H1 (cell line): ENCODE results near the gene PLVAP. TPM values are rescaled to one million over a fixed set of nuclear protein-coding genes. Genes with fewer than 3 reads are reported as not detected.
A peak's percentile ranks its signal among the peaks of the same experiment; 100 is the strongest.

ENCODE experiments used
- CTCF ChIA-PET: fragments of 300-600 bp; sonication (Branson Sonifier 250); formaldehyde crosslinking; loops from one replicate; lab custom pipeline; 2021; ENCODE audit not compliant: partially characterized antibody; lab: Charles Lee
- POLR2A ChIA-PET: fragments of 300-600 bp; sonication (Branson Sonifier 250); formaldehyde crosslinking; loops from one replicate; lab custom pipeline; 2021; ENCODE audit warnings: inconsistent platforms; ENCODE audit not compliant: partially characterized antibody; lab: Charles Lee
- DNase-seq, 2 experiments: peaks; one replicate each; pipeline versions ENCODE4 v3.0.0 to v3.0.0-alpha.2; 2010 to 2022; ENCODE audit warnings: low spot score in 2 of 2, low read depth in 1 of 2, mixed read lengths in 1 of 2
- FAIRE-seq: peaks from 2 replicates; lab custom pipeline; 2011; peaks lifted over from hg19 to GRCh38; lab: Jason Lieb, UNC
- H2AFZ ChIP-seq: 2 replicates; pipeline ENCODE4 v1.8.1; 2012; ENCODE audit warnings: low read length, inconsistent platforms
- H2AK5ac ChIP-seq: 2 replicates; pipeline ENCODE4 v1.6.1; 2013; ENCODE audit warnings: low read depth, low read length
- H2BK120ac ChIP-seq: replicated peaks from 2 replicates; pipeline ENCODE3; 2013; ENCODE audit warnings: low read depth, low read length, inconsistent platforms
- H2BK12ac ChIP-seq: 2 replicates; pipeline ENCODE4 v1.6.1; 2013; ENCODE audit warnings: low read depth, low read length
- H2BK15ac ChIP-seq: 2 replicates; pipeline ENCODE4 v1.6.1; 2013; ENCODE audit warnings: low read length
- H2BK20ac ChIP-seq: 2 replicates; pipeline ENCODE4 v1.6.1; 2013; ENCODE audit warnings: low read length
- H2BK5ac ChIP-seq: 2 replicates; pipeline ENCODE4 v1.6.1; 2013; ENCODE audit warnings: low read depth, low read length
- H3K14ac ChIP-seq: 2 replicates; pipeline ENCODE4 v1.6.1; 2013; ENCODE audit warnings: inconsistent platforms; ENCODE audit not compliant: insufficient read length
- H3K18ac ChIP-seq: 2 replicates; pipeline ENCODE4 v1.6.1; 2013; ENCODE audit warnings: low read length; ENCODE audit errors: extremely low read depth
- H3K23ac ChIP-seq: 2 replicates; pipeline ENCODE4 v1.6.1; 2013; ENCODE audit warnings: inconsistent platforms; ENCODE audit not compliant: insufficient read length
- H3K23me2 ChIP-seq: 2 replicates; pipeline ENCODE4 v1.6.1; 2013; ENCODE audit warnings: low read depth, low read length
- H3K27ac ChIP-seq: 2 replicates; pipeline ENCODE4 v1.6.1; 2011; ENCODE audit warnings: low read depth, low read length, inconsistent platforms
- H3K27me3 ChIP-seq, 4 experiments: replicated peaks in 1 of 4; 1 replicate in 1 of 4; 2 replicates in 3 of 4; pipeline versions ENCODE4 v1.6.1 to v1.8.1; 2011 to 2013; ENCODE audit warnings: low read length in 3 of 4, mild to moderate bottlenecking in 3 of 4, inconsistent platforms in 2 of 4, mixed read lengths in 2 of 4, moderate library complexity in 1 of 4; ENCODE audit not compliant: control insufficient read depth in 3 of 4, insufficient read depth in 3 of 4; ENCODE audit errors: extremely low read depth in 1 of 4
- H3K36me3 ChIP-seq, 4 experiments: 2 replicates each; pipeline versions ENCODE4 v1.6.1 to v1.8.1; 2011 to 2013; ENCODE audit warnings: mild to moderate bottlenecking in 4 of 4, low read length in 3 of 4, moderate library complexity in 2 of 4, control low read depth in 1 of 4, inconsistent platforms in 1 of 4; ENCODE audit not compliant: insufficient read depth in 4 of 4, control insufficient read depth in 2 of 4
- H3K4ac ChIP-seq: replicated peaks from 2 replicates; pipeline ENCODE3; 2013; ENCODE audit warnings: low read length, low read depth, mixed read lengths, inconsistent platforms; ENCODE audit not compliant: insufficient read length
- H3K4me1 ChIP-seq, 4 experiments: replicated peaks in 1 of 4; 1 replicate in 1 of 4; 2 replicates in 3 of 4; pipeline versions ENCODE4 v1.6.1 to v1.8.1; 2011 to 2013; ENCODE audit warnings: low read length in 3 of 4, inconsistent platforms in 2 of 4, mixed read lengths in 1 of 4; ENCODE audit not compliant: insufficient read depth in 4 of 4, control insufficient read depth in 3 of 4
- H3K4me2 ChIP-seq, 2 experiments: 2 replicates each; pipeline versions ENCODE4 v1.6.1 to v1.8.1; 2011 to 2013; ENCODE audit warnings: low read depth in 2 of 2, low read length in 2 of 2, control low read depth in 1 of 2, inconsistent platforms in 1 of 2, mild to moderate bottlenecking in 1 of 2; ENCODE audit not compliant: insufficient read depth in 1 of 2
- H3K4me3 ChIP-seq, 4 experiments: fragments of 200-600, 300-600 bp in 1 of 4; sonication (generic), shearing (Covaris generic), sonication (Bioruptor Twin) in 1 of 4; 2 replicates each; pipeline versions ENCODE4 v1.5.1 to v1.8.1; 2011 to 2016; ENCODE audit warnings: low read length in 4 of 4, low read depth in 3 of 4, control low read depth in 2 of 4, inconsistent platforms in 2 of 4, mild to moderate bottlenecking in 2 of 4, mixed read lengths in 1 of 4, moderate library complexity in 1 of 4; ENCODE audit not compliant: insufficient read depth in 2 of 4; ENCODE audit errors: extremely low read depth in 1 of 4
- H3K56ac ChIP-seq: replicated peaks from 2 replicates; pipeline ENCODE3; 2013; ENCODE audit warnings: low read depth, mild to moderate bottlenecking, mixed read lengths, low read length, inconsistent platforms; ENCODE audit not compliant: insufficient read length
- H3K79me1 ChIP-seq: 2 replicates; pipeline ENCODE4 v1.6.1; 2013; ENCODE audit warnings: low read depth, low read length, control low read depth
- H3K79me2 ChIP-seq, 2 experiments: 2 replicates each; pipeline versions ENCODE4 v1.6.1 to v1.8.1; 2012 to 2013; ENCODE audit warnings: low read length in 2 of 2, mild to moderate bottlenecking in 2 of 2, inconsistent platforms in 1 of 2; ENCODE audit not compliant: insufficient read depth in 2 of 2, control insufficient read depth in 1 of 2
- H3K9ac ChIP-seq, 4 experiments: replicated peaks in 1 of 4; 1 replicate in 1 of 4; 2 replicates in 3 of 4; pipeline versions ENCODE4 v1.6.1 to v1.8.1; 2011 to 2013; ENCODE audit warnings: low read depth in 3 of 4, low read length in 3 of 4, control low read depth in 2 of 4, mild to moderate bottlenecking in 2 of 4, moderate library complexity in 2 of 4, inconsistent platforms in 1 of 4; ENCODE audit errors: extremely low read depth in 1 of 4
- H3K9me3 ChIP-seq, 2 experiments: 2 replicates each; pipeline versions ENCODE4 v1.6.1 to v1.8.1; 2012 to 2013; ENCODE audit warnings: mild to moderate bottlenecking in 2 of 2, moderate library complexity in 2 of 2, control low read depth in 1 of 2, inconsistent platforms in 1 of 2, low read depth in 1 of 2, low read length in 1 of 2, mixed read lengths in 1 of 2; ENCODE audit not compliant: insufficient read depth in 2 of 2
- H4K20me1 ChIP-seq, 2 experiments: replicated peaks in 1 of 2; 2 replicates each; pipeline versions ENCODE3 to v1.8.1; 2011 to 2013; ENCODE audit warnings: inconsistent platforms in 2 of 2, low read length in 2 of 2, mild to moderate bottlenecking in 1 of 2; ENCODE audit not compliant: insufficient read depth in 2 of 2, control insufficient read depth in 1 of 2
- H4K5ac ChIP-seq: 2 replicates; pipeline ENCODE4 v1.6.1; 2013; ENCODE audit warnings: low read length, low read depth, mixed read lengths, inconsistent platforms; ENCODE audit not compliant: insufficient read length
- H4K8ac ChIP-seq: 2 replicates; pipeline ENCODE4 v1.8.0; 2013; ENCODE audit warnings: mild to moderate bottlenecking, moderate library complexity, low read length, inconsistent platforms; ENCODE audit not compliant: insufficient read depth; ENCODE audit errors: extremely low read depth
- H4K91ac ChIP-seq: replicated peaks from 2 replicates; pipeline ENCODE3; 2013; ENCODE audit warnings: low read length, mixed read lengths, inconsistent platforms; ENCODE audit not compliant: insufficient read length
- CHD1 ChIP-seq: IDR thresholded peaks from 2 replicates; pipeline ENCODE4 v1.6.1; 2012; ENCODE audit warnings: low read depth, low read length, improper control_type of control experiment
- CTCF ChIP-seq, 3 experiments: IDR thresholded peaks; 1 replicate in 2 of 3; 2 replicates in 1 of 3; pipeline versions ENCODE4 v1.5.1 to v1.6.1; 2011; ENCODE audit warnings: low read length in 3 of 3, mild to moderate bottlenecking in 3 of 3, inconsistent platforms in 2 of 3, low read depth in 1 of 3, moderate library complexity in 1 of 3; ENCODE audit not compliant: insufficient read depth in 1 of 3; ENCODE audit errors: control extremely low read depth in 1 of 3
- GTF2F1 ChIP-seq: IDR thresholded peaks from 2 replicates; pipeline ENCODE4 v1.6.1; 2012; ENCODE audit warnings: low read depth, low read length, improper control_type of control experiment, borderline replicate concordance
- HDAC2 ChIP-seq, 2 experiments: fragments of 300-600 bp in 1 of 2; sonication (generic) in 1 of 2; IDR thresholded peaks; 2 replicates each; pipeline ENCODE4 v1.6.1; 2011 to 2012; ENCODE audit warnings: low read depth in 2 of 2, low read length in 2 of 2, mild to moderate bottlenecking in 2 of 2, moderate library complexity in 2 of 2, borderline replicate concordance in 1 of 2, inconsistent platforms in 1 of 2
- SAP30 ChIP-seq: fragments of 300-600 bp; sonication (generic); IDR thresholded peaks from 2 replicates; pipeline ENCODE4 v1.7.1; 2012; ENCODE audit warnings: low read length, moderate library complexity, mild to moderate bottlenecking, inconsistent platforms; ENCODE audit not compliant: insufficient read depth, insufficient replicate concordance
- SP4 ChIP-seq: IDR thresholded peaks from 2 replicates; pipeline ENCODE4 v1.6.1; 2012; ENCODE audit warnings: low read length, inconsistent platforms
- WGBS, 2 experiments: shearing (Covaris generic) in 1 of 2; methylation state at CpG; one replicate each; pipeline versions ENCODE4 v1.1.6 to v1.1.7; 2013 to 2015; ENCODE audit warnings: low lambda C conversion rate in 2 of 2, mixed read lengths in 2 of 2, inconsistent platforms in 1 of 2, low coverage in 1 of 2, missing lambda C conversion rate in 1 of 2; ENCODE audit not compliant: insufficient replicate concordance in 2 of 2, insufficient coverage in 1 of 2, insufficient read length in 1 of 2; ENCODE audit errors: extremely low coverage in 1 of 2, missing lambda C conversion rate in 1 of 2; 5-methylcytosine and 5-hydroxymethylcytosine counted together
- polyA plus RNA-seq, 7 experiments: library from polyadenylated mRNA; depleted of rRNA in 3 of 7; stranded (reverse) in 5 of 7; unstranded in 2 of 7; fragments of >200 nt in 5 of 7; fragments of 200-250 nt in 2 of 7; gene quantifications; 1 replicate in 5 of 7; 2 replicates in 1 of 7; 4 replicates in 1 of 7; pipeline versions ENCODE4 v1.2.1 to v1.2.3, GENCODE V29; 2011 to 2013; ENCODE audit warnings: missing spikeins in 2 of 7, mixed read lengths in 2 of 7
- total RNA-seq: library from RNA; stranded (reverse); fragmentation: NEBNext Ultra II Directional; extraction: Animal tissue kit (Norgen Biotek cat#: 25700); gene quantifications from 2 replicates; pipeline ENCODE4 v1.2.1, GENCODE V29; 2021

Gene PLVAP
- total and polyA plus RNA-seq, 2 of the 8 experiments (the other 6 are each of a cell fraction or from before 2014, with no cell fraction given), result 0.32 TPM; not detected in 1

- CTCF ChIA-PET, result interaction anchor here (0.9 to 3.3 kb wide), 16 partner anchors 11 to 120 kb away, joined by 3 to 13 read pairs (median 5); partner anchors contain the start of genes CCDC194, DDA1, MRPL34 and TMEM221
- H2BK5ac ChIP-seq, result peak overlapping the region; percentile 55; the same call in 1 of the 2 replicates
- H3K9ac ChIP-seq, result peak overlapping the region in 3 of 4 experiments; percentile 25 to 58 (median 45); a peak in 5 of 7 replicates
- TF ChIP-seq SAP30 (peak; percentile 25), HDAC2 (IDR thresholded peaks at IDR 0.05; ENCODE audit: borderline replicate concordance in 1 of 2, low read depth in 2 of 2, low read length in 2 of 2) (no peak), CTCF (IDR thresholded peaks at IDR 0.05; ENCODE audit: control extremely low read depth in 1 of 3, insufficient read depth in 1 of 3, low read depth in 1 of 3, low read length in 3 of 3) (peak; percentile 75 to 87 (median 85)), CHD1 (no peak), GTF2F1 (no peak), SP4 (no peak)
Observed at GRCh38 chr19:17327654-17328516, 49.3 kb downstream of the PLVAP start.

More at GRCh38 chr19:17327654-17328516, 49.3 kb downstream of the PLVAP start:
- H3K4me2 ChIP-seq, result peak overlapping the region; percentile 72 to 83
- peak overlapping the region; percentile 66 for H3K27ac ChIP-seq
- no peak overlapping the region for H3K14ac ChIP-seq
- peaks cover 0 to 22% (median 15%) of the 10 kb centered on the region in 4 experiments; a peak in 6 of 7 replicates for H3K4me1 ChIP-seq
- no peak overlapping the region for H2AK5ac ChIP-seq
- H2BK120ac ChIP-seq, result no peak overlapping the region
- H4K20me1 ChIP-seq, result peaks cover 0 to 10% of the 10 kb centered on the region in 2 experiments
- POLR2A ChIA-PET, result interaction anchor here (0.9 to 17.1 kb wide), 13 partner anchors 10 to 114 kb away, joined by 3 to 329 read pairs (median 4); partner anchors contain the start of genes ABHD8, ANO8, BABAM1 and DDA1
- H3K9me3 ChIP-seq, result no peaks in the 10 kb centered on the region
- H4K91ac ChIP-seq, result peak overlapping the region; percentile 89
- no peaks in the 10 kb centered on the region for H3K79me2 ChIP-seq
- DNase-seq (peak in 1 of 2 experiments; percentile 89), FAIRE-seq (peak; percentile 90)
- 6% methylated on average over 40 of the region's 64 CpGs; no CpG with 5 or more reads in 1 of the 2 experiments for WGBS, 2 experiments
- H2AFZ ChIP-seq, result no peak overlapping the region
- H4K5ac ChIP-seq, result peak overlapping the region; percentile 96
- H3K23me2 ChIP-seq, result peaks cover 6% of the 10 kb centered on the region; the same call in 1 of the 2 replicates
- H3K18ac ChIP-seq, result peak overlapping the region; percentile 90
- H3K23ac ChIP-seq, result no peak overlapping the region
- H2BK20ac ChIP-seq, result 0 out of 2 replicates have a peak overlapping the region, but pooled peaks have one; percentile 80
- H3K36me3 ChIP-seq, result peaks cover 0 to 10% (median 4%) of the 10 kb centered on the region in 4 experiments; a peak in 4 of 8 replicates
- no peak overlapping the region for H2BK12ac ChIP-seq
- H3K4ac ChIP-seq, result peak overlapping the region; percentile 69
- peak overlapping the region; percentile 81 for H3K56ac ChIP-seq
- H3K27me3 ChIP-seq, result no peaks in the 10 kb centered on the region; a peak in 1 of 7 replicates
- peak overlapping the region; percentile 60 to 95 (median 61) for H3K4me3 ChIP-seq
- peak overlapping the region; percentile 92; the same call in 1 of the 2 replicates for H2BK15ac ChIP-seq
- 0 out of 2 replicates have a peak, but pooled peaks cover 2% of the 10 kb centered on the region for H3K79me1 ChIP-seq
- H4K8ac ChIP-seq, result peak overlapping the region; percentile 91
